ELF-1 (cell line): ENCODE results near the gene SIMC1.
"Not testable (repeated sequence)": the region's sequence is repeated elsewhere in the genome, so short reads cannot be mapped to it uniquely, and the experiment has no call there.

Source experiments
- DNase-seq: peaks from one replicate; pipeline ENCODE4 v3.0.0-alpha.2; 2016; ENCODE audit warnings: low read depth, low spot score

The SIMC1 gene

DNA sequence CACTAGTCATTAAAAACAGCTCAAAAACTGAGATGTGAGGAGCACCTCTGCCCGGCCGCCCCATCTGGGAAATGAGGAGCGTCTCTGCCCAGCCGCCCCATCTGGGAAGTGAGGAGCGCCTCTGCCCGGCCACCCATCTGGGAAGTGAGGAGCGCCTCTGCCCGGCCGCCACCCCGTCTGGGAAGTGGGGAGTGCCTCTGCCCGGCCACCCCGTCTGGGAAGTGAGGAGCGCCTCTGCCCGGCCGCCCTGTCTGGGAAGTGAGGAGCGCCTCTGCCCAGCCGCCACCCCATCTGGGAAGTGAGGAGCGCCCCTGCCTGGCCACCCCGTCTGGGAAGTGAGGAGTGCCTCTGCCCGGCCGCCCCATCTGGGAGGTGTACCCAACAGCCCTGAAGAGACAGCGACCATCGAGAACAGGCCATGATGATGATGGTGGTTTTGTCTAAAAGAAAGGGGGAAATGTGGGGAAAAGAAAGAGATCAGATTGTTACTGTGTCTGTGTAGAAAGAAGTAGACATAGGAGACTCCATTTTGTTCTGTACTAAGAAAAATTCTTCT, 23.7 kb upstream of the SIMC1 start:
- not testable (repeated sequence) for DNase-seq

GRCh38 chr5:176216393-176216916, 21.8 kb upstream of the SIMC1 start:
- DNase-seq: not testable (repeated sequence)

DNA sequence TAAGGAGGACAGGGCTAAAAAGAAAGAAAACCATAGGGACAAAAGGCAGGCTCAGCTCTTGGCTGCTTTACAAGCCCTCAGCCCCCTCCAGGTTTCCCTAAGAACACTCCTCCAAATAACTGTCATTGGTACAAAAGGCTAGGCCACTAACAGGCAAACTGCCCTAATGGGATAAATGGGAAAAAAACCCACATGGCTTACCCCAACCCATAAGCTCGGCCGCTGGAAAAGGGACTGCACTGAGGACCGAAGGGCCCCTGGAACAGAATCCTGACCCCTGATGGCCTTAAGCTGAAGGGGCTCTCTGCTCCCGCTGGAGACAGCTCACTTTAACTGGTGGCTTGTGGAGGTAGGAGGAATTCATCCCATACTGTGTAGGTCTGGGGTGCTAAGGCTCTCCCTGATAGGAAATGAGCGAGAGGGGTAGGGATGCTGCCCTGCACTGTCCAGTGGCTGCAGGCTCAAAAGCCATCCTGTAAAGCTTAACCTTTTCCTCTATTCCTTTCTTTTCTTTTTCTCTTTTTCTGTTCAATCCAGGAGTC, 21.0 kb upstream of the SIMC1 start:
- peak; percentile 35 for DNase-seq

GRCh38 chr5:176217764-176218163, 20.5 kb upstream of the SIMC1 start:
- DNase-seq: not testable (repeated sequence)

DNA sequence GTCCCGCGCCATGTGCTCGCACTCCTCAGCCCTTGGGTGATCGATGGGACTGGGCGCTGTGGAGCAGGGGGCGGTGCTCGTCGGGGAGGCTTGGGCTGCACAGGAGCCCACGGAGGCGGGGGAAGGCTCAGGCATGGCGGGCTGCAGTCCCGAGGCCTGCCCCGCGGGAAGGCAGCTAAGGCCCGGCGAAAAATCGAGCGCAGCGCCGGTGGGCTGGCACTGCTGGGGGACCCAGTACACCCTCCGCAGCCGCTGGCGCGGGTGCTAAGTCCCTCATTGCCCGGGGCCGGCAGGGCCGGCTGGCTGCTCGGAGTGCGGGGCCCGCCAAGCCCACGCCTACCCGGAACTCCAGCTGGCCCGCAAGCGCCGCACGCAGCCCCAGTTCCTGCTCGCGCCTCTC, 16.2 kb upstream of the SIMC1 start:
- DNase-seq: not testable (repeated sequence)

- not testable (repeated sequence) for DNase-seq
These were observed 9.9 kb upstream of the SIMC1 start for GRCh38 chr5:176228358-176228757.

- DNase-seq: not testable (repeated sequence)
These were observed 5.0 kb upstream of the SIMC1 start for GRCh38 chr5:176233253-176233652.

DNA sequence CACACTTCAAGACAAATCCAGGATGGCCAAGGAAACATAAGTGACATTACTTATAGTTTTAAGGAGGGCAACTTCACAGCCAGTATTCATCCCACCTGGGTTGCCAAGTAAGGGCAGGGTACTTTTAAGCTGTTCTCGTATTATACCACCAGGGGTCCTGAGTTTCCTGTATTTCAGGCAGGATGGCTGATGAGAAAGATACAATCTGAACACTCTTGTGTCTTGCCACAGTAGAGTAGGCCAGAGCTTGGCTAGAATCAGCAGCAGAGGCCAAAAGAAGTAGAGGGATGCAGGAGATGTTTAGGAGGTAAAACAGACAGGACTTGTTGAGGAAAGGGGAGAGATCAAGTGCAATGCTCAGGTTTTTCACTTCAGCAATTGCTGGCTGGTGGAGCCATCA, 3.1 kb upstream of the SIMC1 start:
- DNase-seq: peak; percentile 13

DNA sequence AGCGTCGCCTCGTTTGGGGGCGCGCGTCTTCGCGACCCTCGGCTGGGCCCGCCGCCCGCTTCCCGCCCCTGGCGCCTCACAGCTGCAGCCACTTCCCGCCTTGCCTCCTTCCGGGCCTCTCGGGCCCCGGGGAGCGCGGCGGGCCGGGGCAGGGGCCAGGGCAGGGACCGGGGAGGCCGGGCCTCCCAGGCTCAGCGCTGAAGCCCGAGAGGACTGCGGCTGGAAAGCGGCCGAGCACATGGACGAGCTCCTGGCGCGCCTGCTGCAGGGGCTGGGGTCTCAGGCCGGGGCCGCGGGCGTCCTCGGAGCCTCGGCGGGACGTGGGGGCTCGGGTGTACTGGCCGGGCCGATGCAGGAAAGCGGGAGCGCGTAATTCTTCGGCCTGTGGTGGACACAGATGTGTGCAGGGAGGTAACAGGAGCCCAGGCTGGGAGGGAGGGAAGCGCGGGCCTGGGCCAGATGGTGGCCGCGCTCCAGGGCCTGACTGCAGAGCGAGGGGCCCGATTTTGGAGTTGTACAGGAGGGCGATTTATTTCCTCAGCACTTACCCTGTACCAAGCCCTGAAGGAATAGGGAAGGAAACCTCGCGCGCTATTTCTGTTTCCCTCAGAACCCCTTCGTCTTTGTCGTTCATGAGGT, 540 bp downstream of the SIMC1 start:
- DNase-seq: not testable (repeated sequence)

- not testable (repeated sequence) for DNase-seq
These were observed 1.1 kb downstream of the SIMC1 start for GRCh38 chr5:176239304-176239703.

- DNase-seq: not testable (repeated sequence)
These were observed 6.1 kb downstream of the SIMC1 start for GRCh38 chr5:176244318-176244717.

- not testable (repeated sequence) for DNase-seq
These were observed 6.8 kb downstream of the SIMC1 start for GRCh38 chr5:176245074-176245473.

GRCh38 chr5:176245489-176245888, 7.3 kb downstream of the SIMC1 start:
- DNase-seq: not testable (repeated sequence)

GRCh38 chr5:176250691-176251090, 12.5 kb downstream of the SIMC1 start:
- DNase-seq: not testable (repeated sequence)

GRCh38 chr5:176252171-176252570, 13.9 kb downstream of the SIMC1 start:
- not testable (repeated sequence) for DNase-seq

GRCh38 chr5:176253370-176254065, 15.3 kb downstream of the SIMC1 start:
- not testable (repeated sequence) for DNase-seq

DNA sequence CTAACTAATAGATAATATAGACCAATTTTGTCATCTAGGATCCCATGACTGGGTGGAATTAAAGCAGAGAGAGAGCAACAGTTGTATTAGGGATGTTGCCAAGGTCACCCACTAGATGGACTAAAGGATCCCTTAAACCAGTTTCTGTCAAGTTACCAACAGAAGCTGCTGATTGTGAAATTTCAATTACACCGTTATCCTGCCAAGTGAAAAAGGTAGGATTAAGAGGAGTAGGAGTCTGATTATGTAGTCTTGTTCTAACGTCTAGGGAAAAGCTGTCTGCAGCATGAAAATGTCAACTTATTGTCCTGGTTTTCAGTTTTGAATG, 15.8 kb downstream of the SIMC1 start:
- DNase-seq: not testable (repeated sequence)

DNA sequence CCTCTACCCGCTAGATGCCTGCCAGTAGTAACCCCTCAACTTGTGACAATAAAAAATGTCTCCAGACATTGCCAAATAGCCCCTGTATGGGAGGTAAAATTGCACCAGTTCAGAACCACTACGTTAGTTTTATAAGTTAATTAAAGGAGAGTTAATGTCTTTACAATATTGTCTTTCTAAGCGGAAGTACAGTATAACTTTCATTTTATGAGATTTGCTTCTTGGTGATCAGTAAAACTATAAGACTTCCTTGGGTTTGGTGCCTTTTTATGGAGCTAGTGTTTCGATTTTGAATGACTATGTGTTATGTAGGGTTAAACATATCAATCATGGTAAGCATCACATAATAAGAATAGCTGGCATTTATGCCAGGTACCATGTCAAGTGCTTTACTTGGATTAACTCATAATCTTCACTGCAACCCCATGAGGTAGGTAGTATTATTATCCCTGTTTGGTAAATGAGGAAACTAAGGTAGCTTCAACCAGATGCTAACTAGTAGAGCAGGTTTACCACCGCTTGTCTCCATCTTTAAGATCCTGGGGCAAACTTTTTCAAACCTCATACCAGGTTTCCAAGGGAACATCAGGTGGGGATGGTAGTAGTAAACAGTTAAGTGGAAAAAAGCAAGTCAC, 19.8 kb downstream of the SIMC1 start:
- not testable (repeated sequence) for DNase-seq

DNA sequence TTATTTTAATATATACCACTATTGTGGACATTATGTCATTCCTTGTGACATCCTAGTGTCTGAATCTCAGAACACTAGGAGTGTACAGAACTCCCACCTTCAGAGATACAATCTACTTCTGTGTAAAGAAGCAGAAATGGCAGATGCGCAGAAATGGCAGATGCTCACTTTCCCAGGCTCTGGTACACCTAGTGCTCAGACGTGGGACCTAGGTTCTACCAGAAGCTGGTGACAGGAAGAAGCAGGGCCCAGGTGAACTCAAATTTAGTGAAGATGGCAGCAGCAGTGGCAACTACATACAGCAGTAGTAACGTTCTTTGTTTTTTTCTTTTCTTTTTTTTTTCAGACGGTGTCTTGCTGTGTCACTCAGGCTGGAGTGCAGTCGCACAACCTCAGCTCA, 22.5 kb downstream of the SIMC1 start:
- DNase-seq: not testable (repeated sequence)

DNA sequence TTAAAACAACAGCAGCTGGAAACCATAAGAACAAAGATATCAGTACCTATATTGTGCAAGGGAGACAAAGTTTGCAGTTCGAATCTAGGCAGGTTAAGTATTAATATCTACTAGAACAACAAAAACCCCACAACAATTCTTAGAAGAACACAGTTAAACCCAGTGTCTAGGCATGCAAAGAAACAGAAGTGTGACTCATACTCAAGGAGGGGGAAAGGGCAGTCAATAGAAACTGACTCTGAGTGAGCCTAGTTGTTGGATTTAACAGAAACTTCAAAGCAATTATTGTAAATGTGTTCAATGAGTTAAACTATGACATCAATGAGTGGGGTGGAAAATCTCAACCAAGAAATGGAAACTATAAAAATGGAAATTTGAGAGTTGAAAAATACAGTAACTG, 28.2 kb downstream of the SIMC1 start:
- DNase-seq: not testable (repeated sequence)

- DNase-seq: not testable (repeated sequence)
These were observed 50.8 kb downstream of the SIMC1 start for GRCh38 chr5:176289018-176289417.
